GM19240 (cell line): Measurements from ENCODE around the gene THBD.

Experiments
- DNase-seq: peaks from one replicate; pipeline ENCODE4 v3.0.0; 2011; ENCODE audit warnings: low spot score; ENCODE audit not compliant: insufficient read length

THBD gene

DNA sequence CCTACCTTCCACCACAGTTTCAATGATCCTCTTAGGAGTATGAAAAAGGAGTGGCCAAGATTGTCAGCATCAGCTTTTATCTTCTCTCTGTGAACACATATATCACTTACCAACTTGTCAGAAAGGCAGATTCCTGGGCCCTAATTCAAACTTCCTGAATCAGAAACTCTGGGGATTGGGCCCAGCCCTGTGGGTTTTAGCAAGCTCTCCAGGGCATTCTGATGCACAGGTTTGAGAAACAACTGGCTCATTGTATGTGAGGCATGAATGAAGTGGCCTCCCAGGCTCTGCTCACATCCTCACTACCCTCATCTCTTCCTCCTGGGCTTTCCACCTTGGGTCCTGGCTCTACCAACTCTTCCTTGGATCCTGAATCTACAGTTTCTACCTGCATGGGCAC is 13.2 kb upstream of the THBD start:
- no peak for DNase-seq

DNA sequence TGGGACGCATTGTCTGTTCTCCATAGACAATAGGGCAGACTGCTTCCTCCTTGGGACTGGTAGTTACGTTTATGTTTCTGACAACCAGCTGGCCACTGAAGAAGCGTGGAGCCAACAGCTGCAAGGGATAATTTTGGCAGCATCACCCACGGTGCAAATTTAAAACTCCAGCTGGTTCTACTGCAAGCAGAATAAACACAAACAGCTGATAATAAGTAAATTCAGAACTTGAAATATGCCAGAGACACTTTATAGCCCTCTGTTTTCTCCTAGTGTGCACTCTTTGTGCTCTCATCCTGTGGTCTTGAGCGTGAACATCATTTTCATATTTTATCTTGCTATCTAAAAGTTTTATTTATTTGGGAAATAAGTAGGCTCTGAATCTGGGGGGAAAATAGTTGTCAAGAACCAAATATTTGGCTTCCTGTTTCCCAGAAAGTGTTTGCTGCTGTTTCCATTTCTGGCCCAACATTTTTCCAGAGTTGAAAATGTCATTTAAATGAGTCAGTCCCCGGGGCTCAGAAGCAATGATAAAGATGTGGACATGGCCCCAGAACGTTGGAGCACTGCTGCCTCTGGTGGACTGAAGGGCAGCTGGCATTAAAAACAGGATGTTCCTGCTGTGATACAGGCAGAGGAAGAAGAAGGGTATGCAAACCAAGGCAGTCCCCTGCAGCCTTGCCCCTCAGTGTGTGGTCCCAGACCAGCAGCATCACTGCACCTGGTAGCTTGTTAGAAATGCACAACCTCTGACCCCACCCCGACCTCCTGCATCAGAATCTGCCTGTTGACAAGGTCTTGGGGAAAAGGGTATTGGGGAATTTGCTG is 12.5 kb upstream of the THBD start:
- no peak for DNase-seq

DNA sequence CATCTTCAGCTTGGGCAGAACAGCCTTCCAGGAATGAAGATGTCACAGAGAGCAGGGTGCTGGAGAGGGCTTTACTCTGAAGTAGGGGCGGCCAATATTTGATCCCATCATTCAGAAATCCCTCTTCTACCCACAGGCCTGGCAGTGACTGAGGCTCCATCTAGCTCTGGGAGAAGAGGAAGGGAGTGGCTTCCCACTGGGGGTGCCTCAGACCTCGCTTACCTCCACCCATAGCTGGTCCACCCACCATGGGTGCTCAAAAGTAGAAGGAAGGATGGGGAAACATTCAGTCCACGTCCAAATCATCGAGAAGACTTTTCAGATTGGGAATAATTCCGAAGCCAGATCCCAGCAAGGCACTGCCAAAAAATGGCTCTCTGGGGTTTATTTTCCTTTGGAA is 11.8 kb upstream of the THBD start:
- DNase-seq = no peak

DNA sequence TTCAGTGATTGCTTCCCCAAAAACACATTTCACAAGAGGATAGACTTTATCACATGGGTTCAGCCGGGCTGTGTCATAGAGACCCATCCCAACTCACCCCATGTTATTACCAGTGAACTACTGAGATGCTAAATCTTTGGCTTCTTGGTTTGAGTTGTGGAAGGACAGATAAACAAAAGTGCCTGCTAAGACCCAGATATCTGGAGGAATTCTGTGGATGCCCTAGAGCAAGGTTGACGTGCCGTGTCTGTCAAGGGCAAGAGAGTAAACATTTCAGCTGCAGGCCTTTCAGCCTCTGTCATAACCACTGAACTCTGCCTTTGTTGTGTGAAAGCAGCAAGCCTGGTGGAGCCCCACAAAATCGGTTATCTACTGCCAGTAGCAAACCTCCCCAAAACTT is 11.2 kb upstream of the THBD start:
- no peak for DNase-seq

DNA sequence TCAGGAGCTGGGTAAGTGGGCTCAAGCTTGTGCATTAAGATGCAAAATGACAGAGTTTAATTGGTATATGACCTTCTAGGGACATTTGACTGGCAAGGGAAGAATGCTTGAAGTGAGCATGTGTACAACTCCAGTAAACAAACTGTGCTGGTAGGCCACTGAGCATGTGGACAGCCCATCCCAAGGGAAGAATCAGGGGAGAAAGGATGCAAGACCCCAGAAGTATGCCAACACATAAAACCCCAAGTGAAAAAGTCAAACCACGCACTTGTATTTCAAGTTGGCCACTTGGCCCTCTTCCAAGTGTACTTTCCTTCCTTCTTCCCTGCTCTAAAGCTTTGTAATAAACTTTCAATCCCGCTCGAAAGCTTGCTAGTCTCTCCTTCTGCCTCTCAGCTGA is 10.4 kb upstream of the THBD start:
- no peak for DNase-seq

GRCh38 chr20:23059001-23059400 is 9.5 kb upstream of the THBD start:
- no peak for DNase-seq

- no peak for DNase-seq
Observed at GRCh38 chr20:23058240-23058639, 8.8 kb upstream of the THBD start.

- DNase-seq = no peak
Observed at GRCh38 chr20:23052904-23053303, 3.4 kb upstream of the THBD start.

- DNase-seq = no peak
Observed at GRCh38 chr20:23050847-23051627, 1.6 kb upstream of the THBD start.

DNA sequence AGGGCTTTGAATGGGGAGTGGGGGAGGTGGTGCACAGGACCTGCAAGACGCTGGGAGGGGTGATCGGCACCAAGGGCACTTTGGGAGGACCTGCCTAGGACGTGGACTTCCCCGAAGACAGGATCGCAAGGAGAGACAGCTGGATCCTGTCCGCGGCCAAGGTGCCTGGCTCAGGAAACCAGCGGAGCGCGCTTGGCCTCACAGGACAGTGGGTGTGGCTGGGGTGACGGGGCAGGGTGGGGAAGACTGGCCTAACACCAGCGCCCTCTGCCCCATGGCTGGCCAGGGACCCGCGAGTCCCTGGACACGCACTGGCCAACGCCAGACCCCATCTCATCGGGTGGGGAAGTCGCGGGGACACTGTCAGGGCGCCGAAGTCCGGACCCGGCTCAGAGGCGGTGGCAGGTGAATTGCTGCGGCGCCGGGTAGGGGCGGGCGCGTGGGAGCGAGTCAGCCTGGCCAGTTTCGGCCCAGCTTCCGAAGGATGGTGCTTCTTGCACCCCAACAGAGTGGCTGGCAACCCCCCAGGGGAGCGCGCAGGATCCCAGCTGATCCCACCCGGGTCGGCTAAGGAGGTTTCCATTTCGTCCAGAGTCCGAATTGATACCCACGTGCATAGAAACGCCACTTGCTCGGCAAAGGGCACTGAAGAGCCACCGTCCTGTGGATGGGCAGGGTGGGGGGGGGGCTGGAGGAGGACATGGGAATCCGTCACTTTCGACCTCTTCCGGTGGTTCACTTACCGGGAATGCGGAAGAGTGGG is 785 bp upstream of the THBD start:
- DNase-seq = no peak

DNA sequence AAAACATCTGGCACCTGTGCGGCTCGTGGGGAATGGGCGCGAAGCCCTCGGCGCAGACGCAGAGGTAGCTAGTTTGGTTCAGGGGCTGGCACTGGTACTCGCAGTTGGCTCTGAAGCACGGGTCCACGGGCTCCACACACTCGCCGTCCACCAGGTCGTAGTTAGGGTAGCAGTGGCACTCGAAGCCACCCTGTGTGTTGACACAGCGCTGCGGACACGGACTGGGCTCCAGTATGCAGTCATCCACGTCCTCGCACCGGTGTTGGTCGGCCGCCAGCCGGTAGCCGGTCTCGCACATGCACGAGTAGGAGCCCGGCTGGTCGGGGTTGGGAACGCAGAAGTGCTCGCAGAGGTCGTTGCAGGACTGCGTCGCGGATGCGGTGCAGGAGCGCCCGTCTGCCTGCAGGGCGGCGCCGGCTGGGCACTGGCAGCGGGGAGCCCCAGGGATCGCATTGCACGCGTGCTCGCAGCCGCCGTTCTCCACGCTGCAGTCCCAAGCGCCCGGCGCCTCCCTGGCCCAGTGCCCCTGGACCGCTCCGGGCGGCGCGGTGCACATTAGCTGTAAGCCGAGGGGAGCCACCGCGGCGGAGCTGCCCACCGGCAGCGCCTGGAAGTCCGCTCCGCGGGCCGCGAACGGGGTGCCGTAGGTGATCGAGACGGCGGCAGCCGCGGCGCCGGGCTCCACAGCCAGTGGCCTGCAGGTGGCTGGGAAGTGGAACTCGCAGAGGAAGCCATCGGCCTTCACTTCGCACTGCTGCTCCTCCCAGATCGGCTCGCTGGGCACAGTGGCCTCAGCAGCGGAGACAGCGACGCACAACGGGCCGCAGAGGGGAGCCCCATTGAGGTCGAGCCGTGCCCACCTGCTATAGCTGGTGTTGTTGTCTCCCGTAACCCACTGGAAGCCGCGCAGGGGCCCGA is 930 bp downstream of the THBD start:
- no peak for DNase-seq

- DNase-seq = no peak
Observed at GRCh38 chr20:23047738-23048214, 1.7 kb downstream of the THBD start.

DNA sequence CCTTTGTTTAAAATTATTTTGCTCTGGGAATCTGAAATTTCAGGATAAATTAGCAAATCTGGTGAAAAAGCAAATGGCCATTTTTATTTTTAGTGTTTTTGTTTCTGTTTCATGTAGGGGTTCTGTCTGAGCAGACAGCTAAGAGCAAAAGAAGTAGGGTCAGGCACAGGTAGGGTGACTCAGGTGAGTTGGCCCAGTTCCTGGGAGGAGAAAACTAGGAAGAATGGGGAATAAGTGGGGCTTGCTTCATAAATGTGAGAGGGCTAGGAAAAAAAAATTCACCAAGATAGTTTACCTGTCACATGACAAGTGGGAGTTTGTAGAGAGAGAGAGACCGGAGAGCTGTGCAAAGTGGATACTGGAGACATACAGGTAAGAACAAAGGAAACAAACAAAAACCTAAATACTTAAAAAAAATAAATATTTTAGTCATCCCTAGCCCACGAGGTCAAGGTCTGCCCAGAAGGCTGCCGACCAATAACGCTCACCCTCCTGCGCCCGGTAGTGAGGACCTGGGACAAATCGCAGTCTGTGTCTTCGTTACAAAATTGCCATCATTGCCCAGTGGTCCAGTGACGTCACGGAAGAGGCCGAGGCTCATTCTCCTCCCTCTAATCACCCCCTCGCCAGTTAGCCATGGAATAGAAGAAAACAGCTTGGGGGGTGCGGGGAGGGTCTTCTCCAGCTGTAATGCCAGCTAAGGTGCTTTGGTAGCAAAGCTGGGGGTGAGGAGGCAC is 2.3 kb downstream of the THBD start:
- no peak for DNase-seq

DNA sequence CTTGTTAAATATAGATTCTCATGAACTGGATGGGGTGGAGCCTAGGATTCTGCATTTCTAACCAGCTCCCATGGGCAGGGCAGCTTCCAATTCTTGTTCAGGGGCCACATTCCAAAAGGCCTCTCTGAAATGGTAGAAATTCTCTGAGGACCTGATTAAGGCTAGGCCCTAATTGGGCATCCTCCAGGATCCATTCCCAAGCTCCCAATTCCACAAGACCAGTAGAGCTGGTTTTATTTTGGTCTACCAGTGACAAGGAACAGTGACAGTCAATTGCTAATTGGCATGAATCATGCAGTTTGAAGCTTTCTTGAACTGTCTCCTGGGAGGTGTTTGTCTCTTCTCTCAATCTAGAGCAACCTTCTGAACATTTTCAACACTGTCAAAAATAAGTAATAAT is 3.0 kb downstream of the THBD start:
- no peak for DNase-seq

GRCh38 chr20:23043376-23043775 is 6.1 kb downstream of the THBD start:
- DNase-seq = no peak

DNA sequence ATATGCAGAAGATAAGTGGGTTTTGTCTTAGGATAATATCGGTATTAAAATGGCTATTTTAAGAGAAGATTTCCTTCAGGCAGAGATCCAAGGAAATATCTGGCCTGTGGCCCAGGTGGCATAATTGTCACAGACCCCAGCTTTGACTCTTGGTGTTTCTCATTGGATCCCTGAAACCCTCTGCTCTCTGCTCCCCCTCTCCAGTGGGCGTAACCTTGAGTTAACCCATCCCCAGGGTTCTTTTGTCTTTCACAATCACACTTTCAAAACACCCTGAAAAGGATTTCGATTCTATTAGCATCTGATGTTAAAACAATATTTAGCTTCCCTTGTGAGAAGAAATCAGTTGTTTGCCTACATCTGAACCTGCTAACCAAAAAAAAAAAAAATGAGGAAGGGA is 7.2 kb downstream of the THBD start:
- no peak for DNase-seq

DNA sequence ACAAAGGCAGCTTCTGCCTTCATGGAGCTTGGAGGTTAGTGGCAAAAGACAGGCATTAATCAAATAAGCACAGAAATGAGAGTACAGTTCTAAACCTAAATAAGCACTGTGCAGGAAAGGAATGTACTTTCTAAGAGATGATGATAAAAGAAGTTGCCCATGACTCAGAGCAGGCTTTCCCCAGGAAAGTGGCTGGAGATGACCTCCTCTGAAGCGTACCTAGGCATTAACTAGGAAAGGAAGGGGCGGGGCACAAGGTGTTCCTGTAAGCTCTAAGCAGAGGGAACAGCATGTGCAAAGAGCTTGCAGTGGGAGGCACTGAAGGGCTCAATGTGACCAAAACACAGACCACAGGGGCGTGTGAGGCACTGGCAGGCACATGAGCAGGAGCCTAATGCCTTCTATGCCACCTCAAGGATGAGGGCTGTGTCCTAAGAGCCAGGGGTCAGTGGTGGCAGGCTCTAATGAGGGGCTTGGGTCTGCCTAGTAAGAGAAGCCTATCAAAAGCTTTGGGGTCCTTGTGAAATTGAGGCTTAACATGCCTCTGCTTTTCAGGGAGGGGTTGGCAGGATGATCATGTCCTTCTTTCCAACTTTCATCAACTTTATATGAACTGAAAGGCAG is 9.5 kb downstream of the THBD start:
- DNase-seq = no peak

DNA sequence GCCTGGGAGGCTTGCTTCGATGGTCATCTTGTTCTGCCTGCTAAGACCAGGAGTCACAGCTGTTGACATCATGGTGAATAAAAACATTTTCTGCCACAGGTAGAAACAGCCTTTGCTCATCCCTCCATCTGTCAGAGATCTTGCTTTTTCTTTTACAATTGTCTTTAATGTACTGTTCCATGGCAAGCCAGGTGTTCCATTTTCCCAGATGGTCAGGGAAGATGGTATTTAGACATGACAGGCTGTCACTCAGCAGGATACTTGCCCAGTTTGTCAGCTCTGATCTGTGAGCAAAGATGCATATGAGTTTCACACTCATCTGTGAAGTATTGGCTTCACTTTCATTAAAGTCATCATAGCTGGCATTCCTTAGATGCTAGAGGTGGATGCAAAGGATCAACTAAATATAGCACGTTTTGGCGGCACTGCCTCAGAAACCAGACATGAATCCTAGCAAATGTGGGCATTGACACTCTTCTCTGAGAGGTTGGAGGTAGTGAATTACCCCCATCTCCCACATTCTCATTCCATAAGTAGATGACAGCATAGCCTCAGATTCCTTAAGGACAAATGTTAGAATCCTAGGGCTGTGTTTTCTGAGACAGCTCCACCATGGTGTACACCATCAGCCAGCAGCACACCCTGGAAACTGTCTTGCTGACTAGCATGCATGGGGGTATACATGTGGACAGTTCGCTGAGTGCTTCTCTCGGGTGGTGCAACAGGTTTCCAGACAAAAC is 10.2 kb downstream of the THBD start:
- no peak for DNase-seq

DNA sequence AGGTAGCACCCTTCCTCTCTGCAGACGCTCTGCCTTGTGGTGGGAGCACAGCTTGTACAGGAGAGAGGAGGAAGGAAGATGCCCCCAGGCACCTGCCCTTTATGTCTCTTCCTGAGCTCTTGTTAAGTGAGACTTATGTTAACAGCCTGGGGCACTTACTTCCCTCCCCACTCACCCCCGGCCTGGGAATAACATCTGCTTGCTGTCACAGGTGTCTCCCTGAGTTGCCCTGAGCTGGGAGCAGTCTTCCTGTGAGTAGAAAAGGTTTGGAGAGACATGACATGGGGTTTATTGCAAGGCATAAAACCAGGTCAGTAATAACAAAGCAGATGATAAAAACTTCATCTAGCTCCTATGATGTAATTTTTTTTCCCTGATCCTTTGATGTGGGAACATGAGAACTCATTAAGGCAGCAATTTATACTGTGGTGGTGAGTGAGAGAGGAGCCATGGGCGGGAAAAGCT is 12.4 kb downstream of the THBD start:
- DNase-seq = no peak
